Keratinocyte (primary cell): ENCODE measurements around the gene PRR7.

Source experiments
- CTCF ChIP-seq, 3 experiments: IDR thresholded peaks in 1 of 3; conservative IDR thresholded peaks in 1 of 3; optimal IDR thresholded peaks in 1 of 3; 2 replicates in 2 of 3; 3 replicates in 1 of 3; pipeline versions ENCODE3 to v1.5.1; 2011; ENCODE audit warnings: low read length in 3 of 3, mild to moderate bottlenecking in 3 of 3, moderate library complexity in 2 of 3, control low read depth in 1 of 3, inconsistent platforms in 1 of 3; ENCODE audit not compliant: insufficient read depth in 2 of 3; ENCODE audit errors: extremely low read depth in 1 of 3
- EZH2 ChIP-seq: IDR thresholded peaks from one replicate; pipeline ENCODE4 v1.6.1; 2012; ENCODE audit warnings: inconsistent platforms, mild to moderate bottlenecking, low read length, moderate library complexity

GRCh38 chr5:177470759-177471536, 24.3 kb downstream of the PRR7 start:
- TF ChIP-seq CTCF (optimal IDR thresholded peaks at IDR 0.05 in 1 of 3, IDR thresholded peaks at IDR 0.05 in 1 of 3, conservative IDR thresholded peaks at IDR 0.05 in 1 of 3; ENCODE audit: extremely low read depth in 1 of 3, insufficient read depth in 2 of 3, low read length in 3 of 3), result no peak
- TF ChIP-seq EZH2, result no peak
